A549 (cell line): ENCODE data around the gene BTG4. TPM values are rescaled to one million over a fixed set of nuclear protein-coding genes. Genes with fewer than 3 reads are reported as not detected.

Experiments
- ATAC-seq, 2 experiments: fragments of 200-7000 bp in 1 of 2; fragments of >200 bp in 1 of 2; cut with Nextera tagmentation in 1 of 2; cut with Tn5 transposase in 1 of 2; 3 replicates each; pipeline versions ENCODE4 v1.8.0 to v1.9.1; 2018 to 2020; ENCODE audit warnings: mild to moderate bottlenecking in 1 of 2, moderate library complexity in 1 of 2
- CTCF ChIA-PET: fragments of 300-600 bp; sonication (Branson Sonifier 250); formaldehyde crosslinking; extraction: SDS; loops from one replicate; lab custom pipeline; 2021; ENCODE audit warnings: antibody characterized with exemption, inconsistent platforms; lab: Yijun Ruan, JAX
- POLR2A ChIA-PET: fragments of 350-600 bp; formaldehyde crosslinking; extraction: SDS; loops from one replicate; lab custom pipeline; 2021; ENCODE audit warnings: antibody characterized with exemption, inconsistent platforms; lab: Yijun Ruan, JAX
- DNase-seq, 2 experiments: peaks; one replicate each; pipeline versions ENCODE4 v3.0.0 to v3.0.0-alpha.2; 2011 to 2016; ENCODE audit warnings: low read depth in 1 of 2, low spot score in 1 of 2
- FAIRE-seq: peaks from 2 replicates; lab custom pipeline; 2011; peaks lifted over from hg19 to GRCh38; lab: Jason Lieb, UNC
- H3K27ac ChIP-seq, 2 experiments: fragments of >200 bp; sonication (Bioruptor Twin); formaldehyde crosslinking; 3 replicates each; pipeline ENCODE4 v1.5.1; 2016 to 2017
- H3K4me1 ChIP-seq: fragments of >200 bp; sonication (Bioruptor Twin); formaldehyde crosslinking; 3 replicates; pipeline ENCODE4 v1.6.1; 2016
- H3K4me2 ChIP-seq: fragments of >200 bp; sonication (Bioruptor Twin); formaldehyde crosslinking; 3 replicates; pipeline ENCODE4 v1.6.1; 2016
- H3K4me3 ChIP-seq: fragments of >200 bp; sonication (Bioruptor Twin); formaldehyde crosslinking; 3 replicates; pipeline ENCODE4 v1.5.1; 2016
- H3K9me3 ChIP-seq: fragments of >200 bp; sonication (Bioruptor Twin); formaldehyde crosslinking; 3 replicates; pipeline ENCODE4 v1.6.1; 2016
- CBX2 ChIP-seq: fragments of 200-600 bp; sonication (generic); IDR thresholded peaks from 2 replicates; pipeline ENCODE4 v1.6.1; 2016; ENCODE audit warnings: low read depth, mild to moderate bottlenecking, borderline replicate concordance
- CEBPB ChIP-seq, 2 experiments: fragments of >200 bp in 1 of 2; sonication (Bioruptor Twin) in 1 of 2; formaldehyde crosslinking in 1 of 2; IDR thresholded peaks; 2 replicates each; pipeline ENCODE4 v1.6.1; 2012 to 2016
- CHD4 ChIP-seq: fragments of 200-600 bp; sonication (generic); IDR thresholded peaks from 2 replicates; pipeline ENCODE4 v1.6.1; 2016; ENCODE audit warnings: antibody characterized with exemption, mild to moderate bottlenecking, borderline replicate concordance
- EP300 ChIP-seq, 2 experiments: fragments of >200 bp; sonication (Bioruptor Twin); formaldehyde crosslinking; IDR thresholded peaks; 2 replicates in 1 of 2; 3 replicates in 1 of 2; pipeline ENCODE4 v1.6.1; 2016 to 2017
- FOSL2 ChIP-seq, 2 experiments: fragments of 450-650 bp in 1 of 2; fragments of >200 bp in 1 of 2; sonication (Bioruptor Twin) in 1 of 2; formaldehyde crosslinking; IDR thresholded peaks; 2 replicates each; pipeline versions ENCODE4 v1.5.0 to v1.6.1; 2016 to 2020; ENCODE audit warnings: mild to moderate bottlenecking in 1 of 2, moderate library complexity in 1 of 2
- HOXA7 ChIP-seq: fragments of 250-450 bp; sonication (Bioruptor Pico); IDR thresholded peaks from 2 replicates; pipeline ENCODE4 v1.5.0; 2020; ENCODE audit warnings: mild to moderate bottlenecking, moderate library complexity
- JUN ChIP-seq, 2 experiments: fragments of >200 bp; sonication (Bioruptor Twin); formaldehyde crosslinking; IDR thresholded peaks; 2 replicates in 1 of 2; 3 replicates in 1 of 2; pipeline ENCODE4 v1.6.1; 2016 to 2017
- KDM5A ChIP-seq: fragments of 200-600 bp; sonication (generic); IDR thresholded peaks from 2 replicates; pipeline ENCODE4 v1.6.1; 2016; ENCODE audit warnings: antibody characterized with exemption, mild to moderate bottlenecking
- NPAS2 ChIP-seq: fragments of 250-450 bp; sonication (Bioruptor Pico); IDR thresholded peaks from 2 replicates; pipeline ENCODE4 v1.8.0; 2022; ENCODE audit warnings: mild to moderate bottlenecking, moderate library complexity, borderline replicate concordance
- NR3C1 ChIP-seq: fragments of >200 bp; sonication (Bioruptor Twin); formaldehyde crosslinking; IDR thresholded peaks from 3 replicates; pipeline ENCODE4 v1.6.1; 2017
- PBX3 ChIP-seq: IDR thresholded peaks from 2 replicates; pipeline ENCODE4 v1.6.1; 2012
- PHF8 ChIP-seq: fragments of 200-600 bp; sonication (generic); IDR thresholded peaks from 2 replicates; pipeline ENCODE4 v1.6.1; 2016; ENCODE audit warnings: low read depth, mild to moderate bottlenecking, antibody characterized with exemption, moderate library complexity, borderline replicate concordance
- POLR2A ChIP-seq: IDR thresholded peaks from 2 replicates; pipeline ENCODE4 v1.6.1; 2012; ENCODE audit warnings: mild to moderate bottlenecking, low read length
- SMC3 ChIP-seq: fragments of >200 bp; sonication (Bioruptor Twin); formaldehyde crosslinking; IDR thresholded peaks from 3 replicates; pipeline ENCODE4 v1.6.1; 2018; ENCODE audit warnings: inconsistent platforms
- TP53 ChIP-seq: fragments of 250-450 bp; sonication (Bioruptor Pico); IDR thresholded peaks from 2 replicates; pipeline ENCODE4 v1.5.0; 2021; ENCODE audit warnings: mild to moderate bottlenecking, moderate library complexity
- ZFP36 ChIP-seq: fragments of 450-650 bp; IDR thresholded peaks from 2 replicates; pipeline ENCODE4 v1.6.1; 2014; ENCODE audit warnings: borderline replicate concordance; ENCODE audit not compliant: partially characterized antibody
- ZNF302 ChIP-seq: fragments of 250-450 bp; sonication (Bioruptor Pico); IDR thresholded peaks from 2 replicates; pipeline ENCODE4 v1.9.0; 2021; ENCODE audit warnings: inconsistent platforms, mild to moderate bottlenecking, moderate library complexity
- ZSCAN20 ChIP-seq: fragments of 250-450 bp; sonication (Bioruptor Pico); IDR thresholded peaks from 2 replicates; pipeline ENCODE4 v1.8.0; 2022; ENCODE audit warnings: mild to moderate bottlenecking, moderate library complexity
- WGBS: methylation state at CpG from one replicate; pipeline ENCODE4 v1.1.6; 2017; ENCODE audit errors: missing lambda C conversion rate; 5-methylcytosine and 5-hydroxymethylcytosine counted together
- polyA plus RNA-seq, 4 experiments: library from polyadenylated mRNA; depleted of rRNA in 3 of 4; stranded (reverse); fragments of >200 nt; fragmentation: RNase III in 1 of 4; extraction: RNeasy Plus Mini Kit Qiagen cat#74134 plus additional on column Dnase treatment in 1 of 4; gene quantifications; 2 replicates in 3 of 4; 3 replicates in 1 of 4; pipeline ENCODE4 v1.2.3, GENCODE V29; 2011 to 2017
- TF ChIP-seq, protein P1 (sequence below): fragments of 200-600 bp; sonication (generic); IDR thresholded peaks from 2 replicates; pipeline ENCODE4 v1.6.1; 2016; ENCODE audit warnings: antibody characterized with exemption, mild to moderate bottlenecking, moderate library complexity

BTG4 gene
- polyA plus RNA-seq, 2 of the 4 experiments (the other 2 are of a cell fraction): 0.23 to 0.36 TPM

GRCh38 chr11:111456859-111457730 is 55.1 kb downstream of the BTG4 start:
- H3K4me1 ChIP-seq: no peaks in the 10 kb centered on the region
- no peaks in the 10 kb centered on the region for H3K9me3 ChIP-seq
- FAIRE-seq: no peak
- ChIA-PET POLR2A (no interaction called here), CTCF (interaction anchor here (2.0 to 3.4 kb wide), 2 partner anchors 11 to 145 kb away, joined by 6 to 20 read pairs; partner anchors contain the start of gene SIK2)
- no peak for ATAC-seq
- DNase-seq: no peak
- no peak for TF ChIP-seq ZFP36
- no peak for TF ChIP-seq POLR2A
- no peak for TF ChIP-seq FOSL2 (IDR thresholded peaks at IDR 0.05)
- TF ChIP-seq FOSL2 (CRISPR knock-in tag; IDR thresholded peaks at IDR 0.05): no peak
- TF ChIP-seq NPAS2 (CRISPR knock-in tag): no peak
- no peak for TF ChIP-seq ZNF302 (CRISPR knock-in tag)
- TF ChIP-seq CEBPB (IDR thresholded peaks at IDR 0.05): no peak
- WGBS: 59% methylated on average over 8 of the region's 11 CpGs
- no peak overlapping the region for H3K4me3 ChIP-seq
- H3K4me2 ChIP-seq: no peak overlapping the region
- H3K27ac ChIP-seq: no peak overlapping the region

DNA sequence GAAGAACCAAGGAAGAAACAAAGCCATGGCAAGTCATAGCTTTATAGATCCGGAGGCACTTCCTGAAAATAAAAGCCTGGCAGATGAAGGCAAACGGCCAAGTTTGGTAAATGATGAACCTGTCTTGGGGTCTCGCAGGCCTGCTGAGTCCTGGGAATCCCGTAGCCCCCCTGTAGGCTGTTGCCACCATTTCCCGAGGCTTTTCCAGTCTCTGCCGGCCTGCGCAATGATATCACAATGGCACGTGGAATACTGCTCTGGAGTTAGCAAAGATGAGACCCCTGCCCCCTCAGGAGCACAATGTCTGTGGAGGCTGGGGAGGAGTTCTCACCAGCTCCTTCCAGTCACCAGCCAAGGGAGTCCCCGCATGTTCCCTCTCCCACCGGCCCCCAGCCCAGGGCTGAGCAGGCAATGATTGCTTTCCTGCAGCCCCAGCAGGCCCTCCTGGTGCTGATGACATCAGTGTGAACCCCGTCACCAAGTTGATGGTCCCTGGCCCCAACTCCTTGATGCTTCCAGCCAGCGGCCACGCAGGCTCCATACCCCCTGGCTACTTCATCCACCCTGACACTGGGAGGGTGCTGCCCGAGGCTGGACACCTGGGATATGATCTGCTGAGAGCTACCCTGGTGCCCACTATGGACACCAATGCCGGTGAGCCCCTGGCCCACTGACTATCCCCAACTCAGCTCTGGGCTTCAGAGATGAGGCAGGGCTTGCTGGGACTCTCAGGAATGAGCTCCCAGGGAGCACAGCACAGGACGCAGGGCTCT is 55.9 kb downstream of the BTG4 start:
- Histone ChIP-seq H3K27ac (no peak overlapping the region), H3K4me3 (no peak overlapping the region), H3K9me3 (no peaks in the 10 kb centered on the region), H3K4me1 (no peaks in the 10 kb centered on the region), H3K4me2 (no peak overlapping the region)
- no peak for TF ChIP-seq EP300 (IDR thresholded peaks at IDR 0.05)
- no peak for TF ChIP-seq TP53 (CRISPR knock-in tag)
- TF ChIP-seq, protein P1, sequence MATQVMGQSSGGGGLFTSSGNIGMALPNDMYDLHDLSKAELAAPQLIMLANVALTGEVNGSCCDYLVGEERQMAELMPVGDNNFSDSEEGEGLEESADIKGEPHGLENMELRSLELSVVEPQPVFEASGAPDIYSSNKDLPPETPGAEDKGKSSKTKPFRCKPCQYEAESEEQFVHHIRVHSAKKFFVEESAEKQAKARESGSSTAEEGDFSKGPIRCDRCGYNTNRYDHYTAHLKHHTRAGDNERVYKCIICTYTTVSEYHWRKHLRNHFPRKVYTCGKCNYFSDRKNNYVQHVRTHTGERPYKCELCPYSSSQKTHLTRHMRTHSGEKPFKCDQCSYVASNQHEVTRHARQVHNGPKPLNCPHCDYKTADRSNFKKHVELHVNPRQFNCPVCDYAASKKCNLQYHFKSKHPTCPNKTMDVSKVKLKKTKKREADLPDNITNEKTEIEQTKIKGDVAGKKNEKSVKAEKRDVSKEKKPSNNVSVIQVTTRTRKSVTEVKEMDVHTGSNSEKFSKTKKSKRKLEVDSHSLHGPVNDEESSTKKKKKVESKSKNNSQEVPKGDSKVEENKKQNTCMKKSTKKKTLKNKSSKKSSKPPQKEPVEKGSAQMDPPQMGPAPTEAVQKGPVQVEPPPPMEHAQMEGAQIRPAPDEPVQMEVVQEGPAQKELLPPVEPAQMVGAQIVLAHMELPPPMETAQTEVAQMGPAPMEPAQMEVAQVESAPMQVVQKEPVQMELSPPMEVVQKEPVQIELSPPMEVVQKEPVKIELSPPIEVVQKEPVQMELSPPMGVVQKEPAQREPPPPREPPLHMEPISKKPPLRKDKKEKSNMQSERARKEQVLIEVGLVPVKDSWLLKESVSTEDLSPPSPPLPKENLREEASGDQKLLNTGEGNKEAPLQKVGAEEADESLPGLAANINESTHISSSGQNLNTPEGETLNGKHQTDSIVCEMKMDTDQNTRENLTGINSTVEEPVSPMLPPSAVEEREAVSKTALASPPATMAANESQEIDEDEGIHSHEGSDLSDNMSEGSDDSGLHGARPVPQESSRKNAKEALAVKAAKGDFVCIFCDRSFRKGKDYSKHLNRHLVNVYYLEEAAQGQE: no peak
- no peak for TF ChIP-seq POLR2A
- no peak for TF ChIP-seq JUN (IDR thresholded peaks at IDR 0.05)
- TF ChIP-seq CBX2: no peak
- no peak for TF ChIP-seq PBX3
- TF ChIP-seq CEBPB (IDR thresholded peaks at IDR 0.05): no peak
- no peak for TF ChIP-seq FOSL2 (IDR thresholded peaks at IDR 0.05)
- TF ChIP-seq FOSL2 (CRISPR knock-in tag; IDR thresholded peaks at IDR 0.05): no peak
- TF ChIP-seq ZSCAN20 (CRISPR knock-in tag): no peak
- TF ChIP-seq SMC3: no peak
- no peak for TF ChIP-seq KDM5A
- TF ChIP-seq CHD4: no peak
- no peak for TF ChIP-seq HOXA7 (CRISPR knock-in tag)
- TF ChIP-seq PHF8: no peak
- TF ChIP-seq NR3C1: no peak
- FAIRE-seq (no peak), DNase-seq (no peak), ATAC-seq (no peak)
- CTCF ChIA-PET: interaction anchor here (1.1 to 3.4 kb wide), 7 partner anchors 10 to 385 kb away, joined by 3 to 20 read pairs (median 6); partner anchors contain the start of gene SIK2
- 80% methylated on average over 15 of the region's 16 CpGs for WGBS
- POLR2A ChIA-PET: no interaction called here
